CD4-positive, alpha-beta T cell treated with Interleukin-17A for 1 hour (primary cell): ENCODE data around the gene MESP1.
A peak's percentile ranks its signal among the peaks of the same experiment; 100 is the strongest.
"Not testable (repeated sequence)": the region's sequence is repeated elsewhere in the genome, so short reads cannot be mapped to it uniquely, and the experiment has no call there.

Source experiments
- DNase-seq: peaks from one replicate; pipeline ENCODE4 v3.0.0-alpha.2; 2020

MESP1 gene, protein sequence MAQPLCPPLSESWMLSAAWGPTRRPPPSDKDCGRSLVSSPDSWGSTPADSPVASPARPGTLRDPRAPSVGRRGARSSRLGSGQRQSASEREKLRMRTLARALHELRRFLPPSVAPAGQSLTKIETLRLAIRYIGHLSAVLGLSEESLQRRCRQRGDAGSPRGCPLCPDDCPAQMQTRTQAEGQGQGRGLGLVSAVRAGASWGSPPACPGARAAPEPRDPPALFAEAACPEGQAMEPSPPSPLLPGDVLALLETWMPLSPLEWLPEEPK

GRCh38 chr15:89750560-89751542, at the start of gene MESP1:
MESP1 (minus strand) TSS chr15:89751249; CDS start chr15:89751231, 18 bp downstream.
- DNase-seq: peak; percentile 89

DNA sequence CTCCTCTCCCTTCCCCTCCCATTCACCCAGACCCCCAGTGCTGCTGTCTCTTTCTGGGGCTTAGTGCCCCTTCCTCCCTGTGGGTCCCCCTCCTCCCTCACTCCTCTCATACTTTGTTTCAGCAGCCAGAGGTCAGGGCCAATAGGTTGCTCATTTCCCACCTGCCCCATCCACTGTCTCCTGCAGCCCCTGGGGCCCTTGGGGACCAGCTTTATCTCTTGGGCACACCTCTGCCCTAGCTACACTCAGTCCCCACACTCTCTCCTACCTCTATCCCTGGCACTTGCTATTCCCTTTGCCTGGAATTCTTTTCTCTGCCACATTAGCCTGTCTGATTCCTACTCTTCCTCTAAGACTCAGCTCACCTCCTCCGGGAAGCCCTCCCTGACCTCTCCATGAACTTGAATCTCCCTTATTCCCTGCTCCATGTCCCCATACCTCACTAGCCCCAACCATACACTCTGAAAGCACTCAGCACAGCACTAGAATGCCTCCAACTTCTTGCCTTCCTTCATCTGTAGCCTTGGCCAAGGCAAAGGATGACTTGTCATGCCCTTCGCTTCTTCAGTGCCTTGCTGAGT, 49.0 kb upstream of the MESP1 start:
- no peak for DNase-seq

DNA sequence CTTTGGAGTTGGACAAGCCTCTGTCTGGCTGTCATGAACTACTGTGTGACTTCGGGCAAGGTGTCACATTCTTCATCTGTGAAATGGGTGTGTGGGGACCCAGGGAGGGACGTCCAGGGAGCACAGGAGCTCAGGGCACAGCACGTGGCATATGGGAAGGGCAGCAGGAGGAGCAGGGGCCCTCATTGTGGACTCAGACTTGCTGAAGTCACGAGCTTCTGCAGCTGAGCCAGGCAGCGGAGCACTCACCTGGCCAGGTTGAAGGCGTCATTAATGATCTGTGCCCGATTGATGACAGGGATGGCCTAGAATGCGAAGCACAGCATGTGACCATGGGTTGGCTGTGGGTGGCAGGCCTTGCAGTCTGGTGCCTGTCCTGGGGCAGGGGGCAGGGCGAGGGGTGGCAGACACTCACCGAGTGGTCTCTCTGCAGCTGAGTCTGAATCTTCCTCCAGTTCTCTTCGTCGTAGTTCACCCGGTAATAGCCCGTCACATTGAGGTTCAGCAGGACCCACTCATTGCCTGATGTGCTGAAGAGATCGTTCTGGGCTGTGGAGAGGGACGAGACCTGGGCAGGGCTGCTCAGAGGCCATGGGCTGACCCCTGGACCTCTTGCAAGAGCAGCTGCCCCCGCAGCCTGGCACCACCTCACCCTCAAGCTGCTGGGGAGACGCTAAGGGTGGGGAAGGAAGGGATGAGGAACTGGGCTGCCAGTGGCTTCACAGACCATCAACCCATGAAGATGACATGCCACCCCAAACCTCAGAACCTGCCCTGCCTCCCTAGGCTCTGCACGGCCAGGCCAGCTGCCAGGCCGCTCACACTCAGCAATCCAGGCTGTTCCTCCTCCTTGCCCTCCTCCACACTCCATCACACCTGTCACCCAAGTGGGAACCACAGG, 48.2 kb upstream of the MESP1 start:
- no peak for DNase-seq

- DNase-seq: no peak
These were observed 46.7 kb upstream of the MESP1 start for GRCh38 chr15:89797678-89798201.

- DNase-seq: no peak
These were observed 44.9 kb upstream of the MESP1 start for GRCh38 chr15:89795996-89796395.

GRCh38 chr15:89794627-89795241, 43.7 kb upstream of the MESP1 start:
- DNase-seq: no peak

- DNase-seq: no peak
These were observed 41.2 kb upstream of the MESP1 start for GRCh38 chr15:89792106-89792805.

DNA sequence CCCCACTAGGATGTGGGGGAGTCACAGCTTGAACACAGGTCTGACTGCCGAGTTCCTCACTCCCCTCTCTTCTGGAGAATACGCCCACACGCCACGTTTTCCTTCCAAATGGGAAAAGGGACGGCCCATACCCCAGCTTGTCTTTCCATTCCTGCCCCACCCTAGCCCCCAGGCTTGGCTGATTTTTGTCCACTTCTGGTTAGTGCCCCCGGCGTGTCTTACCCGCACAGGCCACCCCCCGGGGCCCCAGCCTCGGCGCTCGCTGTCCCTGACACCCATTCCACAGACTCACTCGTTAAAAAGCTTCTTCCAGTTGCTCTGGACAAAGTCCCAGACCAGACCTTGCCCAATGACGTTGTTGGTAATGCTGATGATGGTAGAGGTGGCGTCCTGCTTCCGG, 39.6 kb upstream of the MESP1 start:
- no peak for DNase-seq

GRCh38 chr15:89790206-89790605, 39.2 kb upstream of the MESP1 start:
- no peak for DNase-seq

- not testable (repeated sequence) for DNase-seq
These were observed 37.5 kb upstream of the MESP1 start for GRCh38 chr15:89788585-89788984.

DNA sequence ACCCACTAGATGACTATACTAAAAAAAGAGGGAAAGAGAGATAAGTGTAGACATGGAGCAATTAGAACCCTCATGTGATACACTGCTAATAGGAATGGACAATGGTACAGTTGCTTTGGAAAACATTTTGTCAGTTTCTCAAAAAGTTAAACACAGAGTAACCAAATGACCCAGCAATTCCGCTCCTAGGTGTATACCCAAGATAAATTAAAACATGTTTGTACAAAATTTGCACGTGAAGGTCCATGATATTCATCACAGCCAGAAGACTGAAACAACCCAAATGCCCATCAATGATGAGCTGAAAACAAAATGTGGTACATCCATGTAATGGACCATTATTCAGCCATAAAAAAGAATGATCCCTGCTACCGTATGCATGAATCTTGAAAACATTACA, 36.9 kb upstream of the MESP1 start:
- DNase-seq: no peak

- DNase-seq: no peak
These were observed 34.7 kb upstream of the MESP1 start for GRCh38 chr15:89785774-89786140.

- no peak for DNase-seq
These were observed 34.2 kb upstream of the MESP1 start for GRCh38 chr15:89785064-89785773.

- DNase-seq: no peak
These were observed 33.6 kb upstream of the MESP1 start for GRCh38 chr15:89784686-89784960.

GRCh38 chr15:89783861-89784685, 33.0 kb upstream of the MESP1 start:
- no peak for DNase-seq

- DNase-seq: no peak
These were observed 32.2 kb upstream of the MESP1 start for GRCh38 chr15:89783111-89783860.

- DNase-seq: peak; percentile 2
These were observed 31.5 kb upstream of the MESP1 start for GRCh38 chr15:89782619-89782950.

DNA sequence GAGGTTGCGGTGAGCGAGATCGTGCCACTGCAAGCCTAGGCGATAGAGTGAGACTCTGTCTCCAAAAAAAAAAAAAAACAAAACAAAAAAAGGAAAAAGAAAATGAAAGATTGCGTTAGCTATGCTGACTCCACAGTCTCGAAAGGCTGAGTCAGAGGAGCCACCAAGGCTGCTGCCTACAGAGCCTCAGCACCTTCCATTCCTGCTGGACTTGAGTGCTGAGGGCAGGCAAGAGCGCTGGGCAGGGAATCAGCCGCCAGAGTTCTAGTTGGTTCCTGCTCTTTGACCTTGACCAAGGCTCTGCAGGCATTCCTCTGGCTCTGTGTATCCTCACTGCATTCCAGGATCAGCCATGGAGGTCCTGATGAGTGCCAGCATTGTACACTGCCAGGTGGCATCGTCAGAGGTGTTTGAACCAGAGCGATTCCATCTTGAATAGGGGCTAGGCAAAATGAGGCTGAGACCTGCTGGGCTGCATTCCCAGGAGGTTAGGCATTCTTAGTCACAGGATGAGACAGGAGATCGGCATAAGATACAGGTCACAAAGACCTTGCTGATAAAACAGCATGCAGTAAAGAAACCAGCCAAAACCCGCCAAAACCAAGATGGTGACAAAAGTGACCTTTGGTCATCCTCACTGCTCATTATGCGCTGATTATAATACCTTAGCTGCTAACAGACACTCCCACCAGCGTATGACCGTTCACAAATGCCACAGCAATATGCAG, 31.0 kb upstream of the MESP1 start:
- DNase-seq: no peak

- DNase-seq: peak; percentile 3
These were observed 30.0 kb upstream of the MESP1 start for GRCh38 chr15:89781055-89781454.
